GM21529 (cell line): ENCODE data around the gene PAX5.

Experiments
- ATAC-seq: cut with Tn5 transposase; IDR thresholded peaks from one replicate; pipeline ENCODE4 v1.9.1; 2021; ENCODE audit not compliant: unreplicated experiment

The PAX5 gene

DNA sequence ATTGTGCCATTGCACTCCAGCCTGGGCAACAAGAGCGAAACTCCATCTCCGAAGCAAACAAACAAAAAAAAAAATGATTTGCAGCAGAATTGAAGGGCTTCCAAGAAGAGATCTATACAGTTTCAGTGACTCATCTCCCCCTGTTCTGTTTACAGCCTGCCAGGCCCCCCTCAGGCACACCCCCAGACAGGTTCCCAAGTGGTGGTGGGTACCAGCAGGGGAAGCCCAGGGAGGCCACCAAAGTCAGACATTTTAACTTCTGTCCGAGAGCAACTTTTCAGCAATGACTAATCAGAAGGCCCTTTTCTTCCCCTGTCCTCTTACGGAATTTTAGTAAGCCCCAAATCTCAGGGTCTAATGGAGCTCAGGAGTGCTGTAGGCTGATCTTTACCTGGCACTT, 98.7 kb downstream of the PAX5 start:
- peak; percentile 33 for ATAC-seq

DNA sequence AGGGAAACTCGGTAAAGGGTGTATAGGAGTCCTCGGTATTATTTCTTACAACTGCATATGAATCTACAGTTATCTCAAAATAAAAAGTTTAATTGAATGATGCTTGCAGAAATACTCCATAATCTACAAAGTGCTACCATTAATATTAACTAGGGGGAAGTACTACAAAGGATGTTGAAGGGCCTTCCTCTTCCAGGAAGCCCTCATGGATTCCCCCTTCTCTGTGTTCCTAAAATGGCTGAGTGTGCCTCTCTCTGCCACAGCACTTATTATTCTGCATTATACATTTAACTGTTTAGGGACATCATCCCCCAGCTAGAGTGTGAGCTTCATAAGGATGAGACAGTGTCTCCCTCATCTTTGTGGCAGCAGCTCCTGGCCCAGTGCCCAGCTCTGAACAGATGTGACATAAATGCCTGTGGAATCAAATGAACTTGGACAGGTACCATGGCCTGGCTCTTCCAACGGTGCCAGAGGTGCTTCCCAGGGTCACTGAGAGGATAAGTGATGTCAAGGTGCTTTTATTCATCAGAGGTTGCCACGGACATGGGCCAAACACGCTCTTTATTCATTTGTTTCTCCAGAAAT, 99.5 kb downstream of the PAX5 start:
- ATAC-seq = no peak

- no peak for ATAC-seq
These were observed 100.3 kb downstream of the PAX5 start for GRCh38 chr9:36933676-36934215.

DNA sequence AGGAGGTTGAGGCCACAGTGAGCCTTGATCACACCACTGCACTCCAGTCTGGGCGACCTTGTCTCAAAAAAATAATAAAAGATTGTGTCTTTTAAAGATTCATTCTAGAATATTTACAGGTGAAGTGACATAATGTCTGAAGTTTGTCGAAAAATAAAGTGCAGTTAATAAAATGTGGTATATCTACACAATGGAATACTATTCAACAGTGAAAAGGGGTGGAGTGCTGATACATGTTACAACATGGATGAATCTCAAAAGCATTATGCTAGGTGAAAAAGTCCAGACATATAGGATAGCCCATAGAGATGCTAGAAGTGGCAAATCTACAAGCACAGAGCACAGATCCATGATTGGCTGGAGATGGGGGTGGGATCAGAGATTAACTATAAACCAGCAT, 101.9 kb downstream of the PAX5 start:
- ATAC-seq = no peak

DNA sequence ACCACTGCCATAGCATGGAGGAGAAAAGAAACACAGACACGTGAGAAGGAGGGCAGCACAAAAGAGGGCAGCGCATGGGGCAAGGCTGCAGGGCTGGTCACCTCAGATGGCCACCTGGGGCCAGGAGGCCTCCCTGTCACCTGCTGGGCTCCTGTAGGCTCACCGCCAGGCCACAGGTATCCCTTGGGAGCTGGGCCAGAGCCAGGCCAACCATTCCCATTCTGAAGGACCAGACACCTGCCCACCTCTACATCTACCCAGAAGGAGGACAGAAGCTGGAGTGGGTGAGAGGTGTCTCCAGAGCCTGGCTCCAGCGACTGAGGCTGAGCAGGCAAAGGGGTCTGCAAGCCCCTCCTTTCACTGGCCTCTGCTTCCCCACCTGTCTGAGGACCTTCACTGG, 103.1 kb downstream of the PAX5 start:
- ATAC-seq = no peak

- no peak for ATAC-seq
These were observed 104.8 kb downstream of the PAX5 start for GRCh38 chr9:36929350-36929675.

GRCh38 chr9:36928670-36929349, 105.3 kb downstream of the PAX5 start:
- peak; percentile 66 for ATAC-seq

GRCh38 chr9:36928210-36928609, 105.9 kb downstream of the PAX5 start:
- no peak for ATAC-seq

DNA sequence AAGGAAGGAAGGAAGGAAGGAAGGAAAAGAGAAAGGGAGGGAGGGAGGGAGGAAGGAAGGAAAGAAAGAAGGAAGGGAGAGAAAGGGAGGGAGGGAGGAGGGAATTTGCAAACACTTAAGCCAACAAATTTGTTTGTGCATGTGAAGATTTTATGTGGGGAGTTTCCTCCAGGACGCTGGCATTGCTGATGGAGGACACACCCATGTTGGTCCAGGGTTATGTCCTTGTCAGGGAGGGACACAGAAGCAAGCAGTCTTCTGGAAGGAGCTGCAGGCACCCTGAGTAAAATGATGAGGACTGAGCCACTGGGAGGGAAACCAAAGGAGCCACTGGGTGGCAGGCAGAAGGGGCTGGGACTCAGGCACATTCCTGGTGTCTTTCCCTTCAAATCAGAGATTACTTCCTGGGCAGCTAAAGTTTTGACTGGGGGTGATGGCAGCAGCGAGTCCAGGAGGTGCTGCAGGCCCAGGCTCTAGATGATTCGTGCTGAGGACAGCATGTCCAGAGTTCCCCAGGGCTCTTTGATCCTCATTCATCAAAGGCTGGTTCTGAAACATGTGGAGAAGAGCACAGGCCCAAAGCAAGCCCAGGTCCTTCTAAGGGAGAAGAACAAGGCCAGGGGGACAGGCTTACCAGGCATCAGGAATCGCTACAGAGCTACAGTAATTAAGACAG, 109.2 kb downstream of the PAX5 start:
- ATAC-seq = no peak

DNA sequence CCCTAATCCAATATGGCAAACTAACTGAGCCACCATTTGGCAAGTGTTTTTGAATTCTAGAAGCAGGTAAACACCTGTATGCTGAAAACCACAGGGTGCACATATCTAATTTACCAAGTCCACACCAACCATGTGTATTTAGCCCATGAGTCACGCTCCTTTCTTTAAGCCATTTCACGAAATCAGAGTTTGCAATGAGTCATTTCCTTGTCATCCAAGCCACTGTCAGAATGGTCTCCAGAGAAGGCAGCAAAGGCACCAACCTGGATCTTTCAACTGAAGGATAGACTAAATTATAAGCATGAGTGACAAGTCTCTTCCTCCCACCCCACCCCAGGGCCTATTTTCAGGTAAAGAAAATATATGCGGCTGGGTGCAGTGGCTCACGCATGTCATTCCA, 110.0 kb downstream of the PAX5 start:
- no peak for ATAC-seq

DNA sequence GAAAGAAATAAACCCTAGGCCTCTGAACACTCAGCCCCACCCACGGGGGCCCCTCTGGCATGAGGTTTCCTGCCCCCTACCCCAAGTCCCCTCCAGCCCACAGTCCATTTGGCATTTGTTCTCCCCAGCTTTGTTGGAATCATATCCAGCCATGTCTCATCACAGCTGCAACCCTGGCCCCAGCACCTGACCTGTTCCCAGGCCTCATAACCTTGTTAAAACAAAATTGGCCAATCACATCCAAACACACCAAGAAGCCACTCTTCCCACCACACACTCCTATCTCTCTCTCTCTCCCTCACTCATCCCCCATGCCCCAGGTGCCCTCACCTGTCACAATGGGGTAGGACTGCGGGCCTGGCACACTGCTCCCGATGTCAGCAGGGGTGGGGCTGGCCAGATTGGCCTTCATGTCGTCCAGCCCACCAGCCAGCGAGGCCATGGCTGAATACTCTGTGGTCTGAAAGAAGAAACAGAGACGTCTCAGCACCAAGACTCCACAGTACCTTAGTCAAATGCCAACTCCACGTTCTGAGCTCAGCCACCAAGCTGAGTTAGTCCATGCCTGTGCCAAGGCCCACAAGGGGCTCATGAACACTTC, 110.9 kb downstream of the PAX5 start:
- no peak for ATAC-seq

DNA sequence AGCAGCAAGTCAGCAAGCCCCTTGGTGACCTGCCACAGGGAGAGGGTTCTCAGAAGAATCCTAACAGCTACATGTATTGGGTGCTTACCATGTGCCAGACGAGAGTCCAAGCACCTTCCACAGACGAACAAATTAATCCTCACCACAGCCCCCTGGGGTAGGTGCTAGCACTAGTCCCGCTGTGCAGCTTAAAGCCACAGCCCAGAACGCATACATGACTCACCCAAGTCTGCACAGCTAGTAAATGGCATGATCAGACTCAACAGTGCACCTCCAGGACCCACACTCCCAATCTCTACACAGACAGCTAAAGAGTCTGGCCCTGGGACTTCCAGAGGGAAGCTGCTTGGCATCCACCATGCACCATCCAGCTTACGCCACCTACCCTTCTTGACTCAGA, 111.5 kb downstream of the PAX5 start:
- no peak for ATAC-seq

GRCh38 chr9:36914212-36914577, 119.9 kb downstream of the PAX5 start:
- ATAC-seq = no peak

DNA sequence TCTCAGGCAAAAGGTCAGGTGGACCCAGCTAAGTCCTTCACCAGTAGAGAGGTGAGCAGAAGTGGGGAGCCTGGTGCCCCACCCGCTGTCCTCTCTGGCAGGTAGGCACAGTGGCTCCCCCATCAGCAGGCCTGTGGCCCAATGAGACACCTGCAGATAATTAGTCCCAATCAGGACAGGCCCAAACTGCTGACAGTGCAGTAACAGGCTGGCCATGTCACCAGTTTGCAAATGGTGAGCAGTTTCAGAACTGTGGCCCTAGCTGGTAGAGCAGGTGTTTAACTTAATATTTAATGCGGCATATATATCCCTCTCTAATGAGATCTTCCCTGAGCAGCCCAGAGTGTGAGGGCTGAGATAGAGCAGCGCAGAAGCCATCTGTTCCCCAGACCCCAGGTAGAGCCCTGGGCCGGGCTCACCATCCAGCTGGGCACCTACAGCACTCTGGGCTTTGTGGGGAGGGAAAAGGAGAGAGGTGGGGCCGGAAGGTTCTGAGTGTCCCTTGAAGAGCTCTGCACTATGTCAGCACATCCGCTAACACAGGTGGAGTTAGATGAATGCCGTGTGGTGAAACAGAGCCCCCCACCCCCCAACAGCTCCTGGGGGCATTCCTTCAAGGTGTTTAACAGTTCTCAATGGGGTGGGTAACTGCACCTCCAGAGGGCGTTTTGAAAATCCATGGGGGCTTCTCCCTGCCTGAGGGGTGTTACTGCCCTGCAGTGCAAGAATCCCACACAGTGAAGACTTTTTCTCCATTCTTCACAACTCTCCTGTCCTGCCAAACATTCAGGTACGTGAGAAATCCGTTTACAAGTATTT, 120.5 kb downstream of the PAX5 start:
- ATAC-seq = no peak

DNA sequence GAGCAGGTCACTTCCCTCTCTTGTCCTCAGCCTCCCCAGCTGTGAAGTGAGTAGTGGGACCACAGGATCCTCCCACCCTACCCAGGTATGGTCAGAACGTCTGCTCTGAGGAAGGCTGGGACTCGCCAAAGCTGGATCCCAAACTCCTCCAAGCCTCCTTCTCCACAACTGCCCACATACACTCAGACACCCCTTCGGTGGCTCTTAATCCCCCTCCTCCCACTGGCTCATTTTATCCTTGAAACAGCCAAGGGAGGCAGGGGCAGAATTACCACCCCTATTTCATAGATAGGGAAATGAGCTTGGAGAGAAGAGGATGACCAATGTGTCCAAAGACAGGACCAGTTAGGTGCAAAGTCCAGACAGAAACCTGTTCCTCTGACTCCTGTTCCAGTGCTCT, 121.4 kb downstream of the PAX5 start:
- no peak for ATAC-seq

GRCh38 chr9:36911601-36912412, 122.3 kb downstream of the PAX5 start:
- no peak for ATAC-seq

DNA sequence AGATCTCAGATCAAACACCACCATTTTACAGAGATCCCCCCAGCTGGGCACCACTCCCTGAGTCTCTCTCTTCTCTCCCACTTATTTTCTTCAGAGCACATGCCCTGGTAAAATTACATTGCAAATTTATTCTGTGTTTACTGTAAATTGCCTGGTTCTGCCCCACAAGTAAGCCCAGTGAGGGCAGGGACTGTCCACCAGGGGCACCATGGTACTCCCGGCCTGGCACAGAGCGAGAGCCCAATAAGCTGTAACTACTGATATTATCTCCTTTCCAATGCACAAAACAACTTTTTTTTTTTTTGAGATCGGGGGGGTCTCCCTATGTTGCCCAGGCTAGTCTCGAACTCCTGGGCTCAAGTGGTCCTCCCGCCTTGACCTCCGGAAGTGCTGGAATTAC, 123.0 kb downstream of the PAX5 start:
- ATAC-seq = no peak

DNA sequence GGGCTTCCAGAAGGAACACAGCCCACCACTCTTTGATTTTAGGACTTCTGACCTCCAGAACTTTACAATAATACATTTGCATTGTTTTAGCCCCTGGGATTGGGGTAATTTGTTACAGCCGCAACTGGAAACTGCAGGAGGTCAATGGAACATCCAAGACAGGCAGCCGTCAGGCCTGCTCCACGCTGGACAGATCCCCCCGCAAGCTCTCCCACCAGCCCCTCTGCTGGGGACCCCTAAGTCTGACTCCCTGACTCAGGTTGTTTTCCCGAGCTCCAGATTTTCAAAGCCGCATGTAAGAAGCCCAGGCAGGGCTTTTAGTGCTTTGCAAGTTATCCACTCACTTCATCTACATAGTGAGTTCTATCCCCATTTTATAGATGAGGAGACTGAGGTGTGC, 127.6 kb downstream of the PAX5 start:
- no peak for ATAC-seq

- no peak for ATAC-seq
These were observed 128.7 kb downstream of the PAX5 start for GRCh38 chr9:36905101-36906066.
